Superior temporal gyrus (tissue), 1 donor: ENCODE data around the gene METTL14.
A peak's percentile ranks its signal among the peaks of the same experiment; 100 is the strongest.

Experiments
- DNase-seq: peaks from one replicate; pipeline ENCODE4 v3.0.0-alpha.2; 2016; ENCODE audit errors: extremely low spot score

METTL14 gene

DNA sequence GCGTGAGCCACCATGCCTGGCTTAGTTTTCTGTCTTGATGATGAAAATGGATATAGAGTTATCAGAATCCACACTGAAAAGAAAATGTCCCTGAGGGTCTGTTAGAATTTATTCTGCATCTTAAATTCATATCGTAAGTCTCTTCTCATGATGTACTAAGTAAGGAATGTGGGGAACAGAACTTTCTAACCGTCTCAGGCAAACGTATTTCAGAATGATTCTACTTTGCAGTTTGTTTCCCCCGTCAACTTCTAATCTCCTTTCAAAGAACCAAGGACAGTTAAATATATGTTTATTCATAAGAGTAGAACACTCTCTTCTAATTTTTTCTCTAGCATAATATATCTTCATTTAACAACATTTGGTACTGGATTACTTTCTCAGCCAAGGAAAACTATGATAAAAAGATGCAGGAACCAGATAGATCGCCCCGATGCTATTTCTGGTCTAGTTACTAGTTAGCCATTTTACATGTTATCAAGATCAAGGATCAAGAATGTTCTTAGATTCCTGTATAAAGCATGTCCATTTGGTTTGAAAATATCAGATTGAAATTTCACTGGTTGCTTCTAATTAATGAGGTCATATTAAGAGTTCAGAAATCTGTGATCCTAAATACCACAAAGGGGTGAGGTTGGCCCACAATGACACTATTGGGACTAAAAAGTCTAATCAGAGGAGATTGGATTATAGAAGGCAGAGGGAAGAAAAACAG is 49.5 kb downstream of the METTL14 start:
- DNase-seq: no peak

DNA sequence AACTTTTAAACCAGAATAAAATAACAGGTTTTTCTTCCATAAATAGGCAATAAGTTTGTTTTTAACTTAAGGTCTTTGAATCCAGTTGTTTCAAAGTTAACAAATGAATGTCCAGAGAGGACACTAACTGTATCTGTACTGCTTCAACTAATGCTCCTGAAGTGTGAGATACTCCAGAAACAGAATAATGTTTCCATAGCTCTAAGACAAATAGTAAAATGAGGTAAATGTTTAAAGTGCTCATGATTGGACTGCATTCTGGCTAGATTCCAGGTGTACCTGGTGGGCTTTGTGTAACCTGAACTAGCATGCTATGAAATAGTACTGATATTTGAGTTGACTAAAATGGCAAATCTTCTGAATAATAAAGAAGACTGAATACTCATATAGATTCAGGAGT is 51.7 kb downstream of the METTL14 start:
- no peak for DNase-seq

DNA sequence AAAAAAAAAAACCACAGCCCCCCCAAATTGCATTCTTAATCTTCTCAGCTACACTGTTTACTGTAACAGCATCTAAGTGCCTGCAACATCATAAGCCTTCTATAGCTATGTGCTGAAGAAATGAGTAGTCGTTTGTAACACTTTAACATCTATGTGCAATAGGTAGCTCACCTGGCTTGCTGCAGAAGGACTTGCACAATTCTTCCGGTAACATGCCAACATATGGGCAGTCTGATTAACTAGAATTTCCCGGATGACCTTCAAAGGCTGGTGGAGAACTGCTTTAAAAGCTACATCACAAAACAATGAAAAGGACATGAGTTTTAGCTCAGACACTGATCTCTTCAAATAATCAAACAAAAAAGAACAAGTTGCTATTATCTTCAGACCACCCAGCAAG is 52.9 kb downstream of the METTL14 start:
- DNase-seq: no peak

DNA sequence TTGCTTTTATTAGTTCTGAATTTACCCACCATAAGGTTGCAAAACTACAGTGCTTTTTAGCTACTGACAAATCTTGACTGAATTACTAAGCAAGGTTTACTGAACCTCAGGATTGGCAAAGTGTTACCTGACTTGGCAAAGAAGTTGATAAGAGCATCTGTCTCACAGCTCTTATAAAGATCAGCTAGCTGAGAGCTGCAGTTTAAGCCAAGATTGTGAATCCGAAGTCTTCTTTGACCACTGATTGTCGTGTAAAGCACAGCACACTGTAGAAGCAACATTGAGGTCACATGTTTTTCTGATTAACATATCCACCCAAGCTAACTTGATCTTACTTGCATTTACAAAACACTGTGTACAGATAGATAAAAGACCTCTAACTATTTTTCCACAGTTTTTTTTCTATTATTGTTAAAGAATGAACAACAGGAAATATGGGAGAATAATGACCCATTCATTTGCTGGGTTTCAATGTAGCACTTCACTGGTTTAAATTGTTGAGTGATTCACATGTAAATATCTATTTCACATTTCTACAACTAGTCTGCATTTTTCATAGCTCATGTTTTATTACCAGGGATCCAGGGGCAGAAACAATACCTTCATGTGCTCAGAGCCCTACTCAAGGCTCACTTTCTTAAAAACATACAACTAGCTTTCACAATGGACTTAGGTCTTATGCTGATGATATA is 54.0 kb downstream of the METTL14 start:
- DNase-seq: no peak

DNA sequence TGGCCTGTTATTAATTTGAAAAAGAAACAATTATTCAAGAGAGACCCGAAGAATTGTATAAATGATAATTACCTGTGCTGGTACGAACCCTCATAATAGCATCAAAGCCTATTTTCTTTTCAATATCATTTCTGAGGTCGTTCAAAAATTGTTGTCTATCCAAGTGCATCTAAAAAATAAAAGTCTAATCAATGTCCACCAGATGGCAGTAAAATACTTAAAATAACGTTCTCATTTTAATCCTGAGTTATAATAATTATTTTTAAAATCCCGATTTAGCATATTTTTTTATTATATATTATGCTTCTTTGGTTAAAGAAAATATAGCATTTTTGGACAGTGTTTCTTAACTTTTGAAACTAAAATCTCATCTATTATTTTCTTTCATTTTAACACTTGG is 55.7 kb downstream of the METTL14 start:
- peak; percentile 83 for DNase-seq

DNA sequence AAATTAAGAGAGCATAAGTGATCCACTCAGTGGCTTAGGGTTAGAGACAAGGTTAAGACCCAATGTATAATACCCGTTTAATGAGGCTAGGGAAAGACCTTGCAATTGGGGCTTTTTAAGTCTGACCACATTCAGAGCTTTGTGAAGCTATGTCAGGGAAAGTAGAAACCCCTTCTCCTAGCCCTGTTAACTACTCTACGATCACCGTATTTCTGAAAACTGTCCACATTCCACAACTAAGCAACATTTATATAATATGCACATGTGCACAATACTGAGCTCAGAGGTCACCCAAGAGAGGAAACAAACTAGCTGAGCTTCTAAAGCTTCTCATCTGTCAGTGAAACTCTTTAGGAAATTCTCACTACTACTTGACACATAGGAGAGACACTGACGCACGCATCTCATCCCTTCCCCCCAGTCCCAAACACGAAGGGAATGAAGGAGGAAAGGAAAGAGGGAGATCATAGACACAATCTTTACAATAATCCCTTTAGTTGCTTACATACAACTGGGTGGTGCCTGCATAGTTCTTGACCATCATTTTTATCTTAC is 56.2 kb downstream of the METTL14 start:
- no peak for DNase-seq

DNA sequence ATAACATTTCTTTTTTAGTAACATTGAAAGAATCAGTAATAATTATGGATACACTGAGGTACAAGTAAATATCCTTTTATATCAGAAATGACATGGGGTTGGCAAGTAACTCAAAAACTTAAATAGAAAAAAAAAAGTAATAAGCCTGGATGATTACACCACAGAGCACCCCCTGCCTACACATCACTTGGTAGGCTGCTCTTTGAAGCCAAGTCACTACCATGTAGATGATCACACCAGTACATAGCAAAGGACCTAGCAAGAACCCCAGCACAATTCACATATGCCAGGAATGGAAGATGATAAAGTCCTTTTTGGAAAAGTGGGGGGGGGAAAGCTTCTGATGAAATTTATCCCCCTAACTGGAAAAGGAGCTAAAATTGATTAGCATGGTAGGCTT is 56.9 kb downstream of the METTL14 start:
- no peak for DNase-seq

DNA sequence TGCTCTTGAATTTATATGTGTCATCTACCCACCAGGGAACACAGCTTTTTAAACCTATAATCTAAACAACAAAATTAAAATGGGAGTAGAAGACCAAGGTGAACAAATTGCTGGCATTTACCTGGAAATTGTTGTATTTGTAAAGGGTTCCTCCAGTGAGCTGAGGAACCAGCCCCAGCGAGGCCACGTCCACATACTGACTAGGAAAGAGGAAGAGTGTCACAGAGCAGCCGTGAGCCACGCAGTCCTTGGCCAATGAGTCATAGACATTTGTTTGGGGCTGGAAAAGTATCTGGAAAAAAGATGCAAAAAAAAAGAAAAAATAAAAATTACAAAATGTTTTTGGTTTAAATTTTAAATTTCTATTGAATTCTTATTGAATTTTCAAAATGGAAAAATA is 58.7 kb downstream of the METTL14 start:
- no peak for DNase-seq

DNA sequence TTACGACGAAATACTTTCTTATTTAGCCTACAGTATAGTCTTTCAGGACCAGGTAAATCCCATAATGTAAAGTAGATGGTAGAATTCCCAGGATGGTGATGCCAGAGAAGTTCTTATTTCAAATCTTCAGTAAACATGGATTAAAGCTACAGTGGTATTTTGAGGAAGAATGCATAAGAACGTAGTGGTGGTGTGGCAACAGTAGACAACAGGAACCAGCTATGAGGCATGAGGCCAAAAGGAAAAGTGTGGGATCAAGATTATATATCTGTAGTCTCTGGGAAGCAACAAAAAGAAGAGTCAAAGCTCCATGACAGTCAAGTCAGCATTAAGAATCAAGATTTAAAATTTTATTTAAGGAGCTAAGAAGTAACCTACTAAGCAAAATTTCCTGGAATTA is 60.2 kb downstream of the METTL14 start:
- no peak for DNase-seq

DNA sequence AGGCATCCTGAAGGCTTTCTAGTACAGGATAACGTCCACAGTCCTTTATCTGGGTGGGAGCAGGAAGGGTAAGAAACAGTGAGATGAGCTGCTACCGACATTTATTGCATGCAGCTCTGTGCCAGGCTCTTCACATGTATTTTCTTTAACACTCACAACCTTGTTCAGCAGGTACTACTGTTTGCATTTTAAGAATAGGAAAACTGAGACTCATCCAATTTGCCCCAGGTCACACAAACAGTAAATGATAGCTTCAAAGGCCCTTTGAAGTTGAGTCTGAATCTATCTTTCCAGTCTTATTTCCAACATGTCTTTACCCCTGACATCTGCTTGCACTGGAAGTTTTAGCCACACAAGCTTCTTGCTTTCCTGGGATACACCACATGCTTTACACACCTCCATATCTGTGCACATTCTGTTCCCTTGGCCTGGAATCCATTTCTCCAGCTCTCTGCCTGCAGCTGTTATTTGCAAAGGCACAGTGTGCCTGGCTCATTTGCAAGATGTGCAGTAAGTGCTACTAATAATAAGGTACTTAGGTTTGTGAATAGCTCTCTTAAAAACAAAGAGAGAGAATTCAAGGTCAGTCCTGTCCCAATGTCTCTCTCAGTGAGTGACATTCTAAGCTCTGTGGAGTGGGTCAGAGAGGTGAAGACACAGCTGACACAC is 61.2 kb downstream of the METTL14 start:
- DNase-seq: peak; percentile 58

DNA sequence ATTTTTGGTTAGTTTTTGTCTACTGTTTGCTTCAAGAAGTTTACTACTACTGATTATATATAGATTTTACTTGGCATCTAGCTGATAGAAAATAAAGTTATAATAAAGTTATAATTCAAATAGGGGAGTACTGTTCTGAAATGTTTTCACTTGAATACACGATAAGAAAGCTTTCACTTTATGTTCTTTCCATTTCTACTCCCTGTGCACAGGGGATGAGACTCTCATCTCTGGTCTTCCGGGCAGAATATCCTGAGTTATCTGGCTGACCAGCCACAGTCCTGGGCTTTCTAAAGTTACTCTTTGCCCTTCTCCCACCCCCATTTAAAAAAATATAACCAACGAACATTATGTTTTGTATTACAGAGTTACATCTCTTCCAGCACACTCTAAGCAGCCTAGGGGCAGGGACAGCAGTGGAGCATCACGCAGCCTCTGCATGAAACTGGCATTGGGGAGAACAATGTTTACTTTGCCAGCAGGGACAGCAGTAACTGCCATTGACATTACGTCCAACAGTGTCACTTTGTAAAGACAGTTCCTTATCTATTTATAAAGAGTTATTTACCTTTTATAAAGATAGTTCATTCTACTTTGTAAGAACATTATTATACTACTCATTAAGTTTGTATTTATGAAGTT is 64.3 kb downstream of the METTL14 start:
- no peak for DNase-seq

DNA sequence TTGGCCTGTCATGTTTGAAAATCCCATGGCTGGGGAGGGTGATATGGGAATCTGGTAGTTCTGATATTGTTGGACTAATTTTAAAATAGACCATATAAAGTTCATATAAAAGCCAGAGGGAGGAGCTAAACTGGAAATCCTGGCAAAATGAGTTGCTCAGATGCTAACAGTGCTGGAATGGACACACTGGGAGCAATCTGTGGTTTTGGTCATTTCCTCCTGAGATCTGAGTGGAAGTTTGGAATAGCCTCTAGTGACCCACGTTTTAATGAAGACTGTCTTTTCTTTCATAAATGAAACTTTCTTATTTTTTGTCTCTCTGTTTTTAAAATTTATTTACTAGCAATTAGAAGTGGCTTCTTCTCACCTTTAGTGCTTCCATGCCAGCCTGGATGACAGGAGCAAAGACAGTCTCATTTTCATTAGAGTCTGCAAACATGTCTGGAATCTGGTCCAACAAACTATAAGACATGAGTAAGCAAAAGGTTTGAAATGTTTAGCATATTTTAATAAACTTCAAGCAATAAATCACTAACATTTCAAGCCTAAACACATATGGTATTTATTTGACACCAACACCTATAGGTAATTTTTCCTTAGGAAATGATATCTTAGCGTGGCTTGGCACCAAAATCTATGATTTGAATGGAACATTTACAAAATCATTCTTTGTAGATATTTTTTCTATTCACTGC is 66.6 kb downstream of the METTL14 start:
- no peak for DNase-seq

DNA sequence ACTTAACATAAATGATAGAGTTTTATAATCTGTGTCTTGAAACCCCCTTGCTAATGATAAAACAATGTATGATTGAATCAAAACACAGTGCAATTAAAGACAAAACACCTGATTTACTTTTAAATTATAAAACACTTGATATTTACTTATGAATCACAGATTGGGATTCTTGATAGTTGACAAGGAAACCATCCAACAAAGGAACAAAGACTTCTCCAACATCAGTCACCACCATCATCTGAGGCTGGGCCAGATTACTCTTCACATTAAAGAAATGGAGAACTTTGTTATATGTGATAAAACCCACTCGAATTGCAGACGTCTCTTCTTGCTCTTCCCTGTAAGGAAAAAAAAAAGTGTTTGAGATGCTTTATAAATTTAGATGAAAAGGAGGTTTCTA is 67.4 kb downstream of the METTL14 start:
- no peak for DNase-seq

DNA sequence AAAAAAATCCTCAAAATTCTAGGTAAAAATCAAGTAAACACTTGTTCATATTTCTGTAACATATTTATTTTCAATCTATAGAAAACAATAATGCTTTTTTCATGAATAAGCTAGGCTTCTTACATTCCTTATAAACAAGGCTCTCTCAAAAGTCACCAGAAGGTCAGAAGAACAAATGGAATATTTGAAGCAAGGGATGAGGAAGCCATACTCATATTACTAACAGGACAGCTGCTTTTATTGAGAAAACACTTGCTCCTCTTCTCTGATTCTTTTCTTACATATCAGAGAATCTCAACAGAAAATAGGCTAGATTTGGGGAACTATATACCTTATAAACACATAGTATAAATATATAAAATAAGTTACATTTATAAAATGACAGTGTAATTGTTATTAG is 67.9 kb downstream of the METTL14 start:
- no peak for DNase-seq

DNA sequence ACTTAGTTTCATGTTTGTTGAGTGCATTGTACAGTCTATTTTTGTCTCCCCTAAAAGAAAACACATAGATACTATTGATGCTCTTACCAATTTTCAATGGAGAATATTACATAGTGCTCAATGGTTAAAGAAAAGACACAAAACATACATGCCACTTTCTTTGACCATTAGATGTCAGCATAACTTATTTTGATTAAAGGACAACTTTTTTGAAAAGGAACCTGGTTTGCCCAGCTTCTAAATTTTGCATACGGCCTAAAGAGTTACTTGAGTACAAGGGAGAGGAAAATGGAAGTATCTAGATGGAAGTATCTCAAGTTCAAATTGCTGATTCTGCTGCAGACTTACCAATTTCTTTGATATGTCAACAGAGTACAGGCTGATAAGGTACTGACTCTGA is 68.5 kb downstream of the METTL14 start:
- DNase-seq: no peak

DNA sequence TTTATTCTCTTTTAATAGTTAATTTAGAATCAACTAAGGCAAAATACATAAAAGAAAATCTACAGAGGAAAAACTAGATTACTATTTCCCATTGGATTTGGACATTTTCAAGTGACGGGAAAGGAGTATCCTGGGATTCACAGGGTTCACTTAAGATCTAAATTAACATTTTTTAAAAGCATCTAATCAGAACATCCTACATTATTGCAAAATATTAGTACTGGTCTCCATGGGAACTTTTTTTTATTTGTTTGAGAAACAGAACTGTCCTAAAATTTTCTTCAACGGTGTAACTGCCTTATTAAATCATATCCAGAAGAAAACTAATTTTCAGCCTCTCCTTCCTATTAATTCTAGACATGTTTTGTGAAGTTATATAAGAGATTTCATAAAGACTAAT is 69.7 kb downstream of the METTL14 start:
- no peak for DNase-seq

DNA sequence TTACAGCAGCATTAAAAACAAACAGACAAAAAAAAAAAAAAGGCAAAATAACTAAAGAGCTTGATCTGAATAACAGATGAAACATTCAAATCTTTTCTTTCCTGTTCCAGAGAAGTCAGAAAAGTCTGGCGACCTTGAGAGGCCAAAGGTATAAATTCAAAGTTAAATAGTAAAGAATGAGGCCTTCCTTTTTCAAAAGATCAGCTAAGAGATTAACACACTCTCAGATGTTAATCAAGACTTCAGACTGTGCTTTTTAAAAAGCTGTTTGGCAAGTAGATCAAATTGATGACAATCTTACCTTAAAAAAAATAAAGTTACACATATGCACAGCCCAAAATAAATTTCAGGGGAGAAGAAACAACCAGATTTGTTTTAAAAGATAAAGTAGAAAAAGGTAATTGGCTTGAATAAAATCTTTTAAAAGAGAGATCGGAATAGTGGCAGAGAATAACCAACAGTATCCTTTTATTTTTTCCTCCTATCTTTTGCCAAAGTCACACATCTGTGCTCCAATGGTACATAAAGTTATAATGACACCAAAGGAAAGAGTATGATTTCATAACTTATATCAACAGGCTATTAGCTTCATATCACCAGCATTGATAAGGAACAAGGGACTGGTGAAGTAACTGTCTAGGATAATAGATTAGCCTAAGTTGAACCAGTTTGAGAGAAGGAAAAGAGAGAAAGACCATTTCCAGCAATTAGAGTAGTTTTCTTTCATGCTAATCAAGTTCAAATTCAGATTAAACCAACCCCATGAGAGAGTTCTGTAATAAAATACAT is 70.4 kb downstream of the METTL14 start:
- no peak for DNase-seq

DNA sequence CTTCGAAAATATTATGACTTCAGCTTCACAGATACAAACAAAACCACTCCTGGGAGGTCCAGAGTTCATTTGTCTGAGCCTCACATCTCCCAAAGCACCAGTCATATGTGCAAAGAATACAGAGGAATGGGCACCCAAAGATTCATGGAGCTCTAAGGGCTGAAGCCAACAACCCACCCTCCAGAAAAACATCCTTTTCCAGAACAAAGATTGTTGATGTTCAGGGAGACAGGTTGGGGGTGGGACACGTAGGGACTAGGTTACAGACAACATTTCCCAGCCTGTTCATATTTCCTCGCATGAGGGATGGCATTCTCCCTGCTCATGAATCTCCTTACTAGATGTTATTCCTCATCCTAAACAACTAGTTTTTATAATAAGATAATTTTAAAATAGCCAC is 71.2 kb downstream of the METTL14 start:
- DNase-seq: no peak

DNA sequence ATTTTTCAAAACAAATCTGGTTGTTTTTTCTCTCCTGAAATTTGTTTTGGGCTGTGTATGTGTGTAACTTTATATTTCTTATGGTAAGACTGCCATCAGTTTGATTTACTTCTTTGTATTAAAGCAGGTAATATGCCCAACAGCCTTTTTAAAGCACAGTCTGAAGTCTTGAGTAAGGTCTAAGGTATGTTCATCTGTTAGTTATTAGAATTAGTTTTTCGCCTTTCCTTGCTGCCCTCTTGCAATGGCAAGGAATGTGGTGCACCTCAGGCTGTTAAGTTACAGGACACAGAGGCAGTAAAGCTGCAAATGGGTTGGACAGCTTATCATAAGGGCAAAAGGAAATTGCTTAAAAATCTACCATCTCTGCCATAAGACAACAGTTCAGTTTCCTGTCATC is 71.8 kb downstream of the METTL14 start:
- DNase-seq: no peak

DNA sequence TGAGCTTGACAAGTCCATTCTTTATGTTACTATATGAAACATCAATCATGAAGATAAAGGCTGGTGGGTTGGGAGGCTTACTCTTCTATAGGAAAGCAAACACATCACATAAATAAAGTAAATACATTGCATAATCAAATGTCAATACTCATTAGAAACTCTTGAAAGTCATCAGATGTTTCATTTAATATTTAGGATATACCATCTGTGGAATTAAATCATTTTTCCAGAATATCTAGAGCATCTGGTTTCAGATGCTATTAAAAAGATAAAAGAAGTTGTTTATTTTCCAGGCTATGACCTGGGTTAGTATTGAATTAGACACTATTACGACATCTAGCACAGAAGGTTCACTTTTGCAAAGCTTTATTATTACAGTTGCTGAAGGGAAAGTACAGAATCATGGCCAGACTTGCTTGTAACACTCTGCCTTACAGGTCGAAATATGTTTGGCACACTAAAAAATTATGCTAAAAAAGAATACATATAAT is 72.6 kb downstream of the METTL14 start:
- no peak for DNase-seq

DNA sequence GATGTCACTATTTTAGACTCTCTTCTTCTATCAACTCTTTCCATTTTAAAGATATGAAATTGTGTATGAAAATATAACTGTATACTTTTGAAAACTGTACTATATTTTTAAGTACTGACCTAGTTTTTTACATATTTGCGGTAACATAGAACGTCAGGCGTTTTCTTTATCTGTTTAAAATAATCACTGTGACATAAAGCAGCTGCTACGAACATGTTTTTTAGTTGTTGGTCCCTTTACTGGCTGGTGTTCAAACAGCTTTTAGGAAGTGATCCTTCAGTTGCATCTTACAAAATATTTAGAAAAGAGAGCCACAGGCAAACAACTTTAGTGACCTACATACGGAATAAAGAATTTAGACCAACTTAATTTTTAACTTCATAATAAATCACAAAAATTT is 73.1 kb downstream of the METTL14 start:
- no peak for DNase-seq
